Activated naive CD8-positive, alpha-beta T cell (primary cell): ENCODE measurements around the gene HAVCR2.
"Not testable (repeated sequence)": the region's sequence is repeated elsewhere in the genome, so short reads cannot be mapped to it uniquely, and the experiment has no call there.

Source experiments
- H3K27ac Mint-ChIP-seq: one replicate; pipeline ENCODE4 v1.8.0; 2021; ENCODE audit warnings: mixed read lengths
- H3K27me3 Mint-ChIP-seq: one replicate; pipeline ENCODE4 v1.8.0; 2021; ENCODE audit warnings: mixed read lengths
- H3K36me3 Mint-ChIP-seq: one replicate; pipeline ENCODE4 v1.8.0; 2021; ENCODE audit warnings: mixed read lengths
- H3K4me1 Mint-ChIP-seq: one replicate; pipeline ENCODE4 v1.8.0; 2021; ENCODE audit warnings: low read depth, mixed read lengths
- H3K4me3 Mint-ChIP-seq: one replicate; pipeline ENCODE4 v1.8.0; 2021; ENCODE audit warnings: mild to moderate bottlenecking, mixed read lengths
- H3K9me3 Mint-ChIP-seq: one replicate; pipeline ENCODE4 v1.8.0; 2021; ENCODE audit warnings: low read depth, mixed read lengths

HAVCR2 gene

DNA sequence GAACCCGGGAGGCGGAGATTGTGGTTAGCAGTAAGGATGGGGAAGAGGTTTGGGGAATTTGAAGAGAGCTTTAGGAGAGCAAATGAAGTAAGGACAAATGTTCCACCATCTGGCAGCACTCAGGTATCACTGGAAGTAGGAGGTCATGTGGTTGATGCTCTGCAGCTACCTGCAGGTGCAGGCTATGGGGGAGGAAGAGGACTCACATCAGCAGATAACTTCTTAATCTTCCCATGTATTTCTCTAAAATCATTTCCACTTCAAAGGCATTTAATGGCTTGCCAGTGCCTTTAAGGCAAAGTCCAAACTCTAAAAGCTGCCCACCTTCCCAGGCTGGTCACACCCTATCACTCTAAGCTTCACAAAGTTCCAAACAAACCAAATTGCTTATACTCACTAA, 41.8 kb downstream of the HAVCR2 start:
- Mint-ChIP-seq H3K4me1 (peaks cover 3% of the 10 kb centered on the region), H3K27ac (no peak overlapping the region)

DNA sequence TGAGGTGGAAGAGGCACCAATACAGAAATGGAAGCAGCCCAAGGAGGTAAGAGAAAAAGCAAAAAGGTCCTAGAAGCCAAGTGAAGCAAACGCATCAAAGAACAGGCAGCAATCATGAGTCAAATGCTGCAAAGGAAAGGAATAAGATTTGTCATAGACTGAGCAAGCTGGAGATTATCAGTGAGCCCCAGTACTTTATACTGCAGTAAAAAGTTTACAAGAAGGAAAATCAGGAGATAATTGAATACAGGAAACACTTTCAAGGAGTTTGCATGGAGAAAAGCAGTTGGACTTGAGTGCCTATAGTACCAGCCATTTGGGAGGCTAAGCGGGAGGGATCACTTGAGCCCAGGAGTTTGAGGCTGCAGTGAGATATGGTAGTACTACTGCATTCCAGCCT, 42.8 kb downstream of the HAVCR2 start:
- peaks cover 1% of the 10 kb centered on the region for H3K4me1 Mint-ChIP-seq
- no peak overlapping the region for H3K27ac Mint-ChIP-seq
- H3K36me3 Mint-ChIP-seq, result no peaks in the 10 kb centered on the region
- no peak overlapping the region for H3K4me3 Mint-ChIP-seq
- no peaks in the 10 kb centered on the region for H3K27me3 Mint-ChIP-seq
- H3K9me3 Mint-ChIP-seq, result no peaks in the 10 kb centered on the region

More for the DNA sequence above, 41.8 kb downstream of the HAVCR2 start:
- Mint-ChIP-seq H3K27me3 (no peaks in the 10 kb centered on the region), H3K36me3 (no peaks in the 10 kb centered on the region), H3K9me3 (no peaks in the 10 kb centered on the region), H3K4me3 (no peak overlapping the region)

GRCh38 chr5:157063776-157064430, 44.9 kb downstream of the HAVCR2 start:
- Mint-ChIP-seq H3K4me3 (no peak overlapping the region), H3K27ac (no peak overlapping the region)

GRCh38 chr5:157059891-157060290, 49.0 kb downstream of the HAVCR2 start:
- H3K27me3 Mint-ChIP-seq, result no peaks in the 10 kb centered on the region
- H3K4me3 Mint-ChIP-seq, result no peak overlapping the region
- no peak overlapping the region for H3K27ac Mint-ChIP-seq
- H3K9me3 Mint-ChIP-seq, result no peaks in the 10 kb centered on the region
- no peaks in the 10 kb centered on the region for H3K36me3 Mint-ChIP-seq
- no peaks in the 10 kb centered on the region for H3K4me1 Mint-ChIP-seq

More at GRCh38 chr5:157063776-157064430, 44.9 kb downstream of the HAVCR2 start:
- H3K9me3 Mint-ChIP-seq, result no peaks in the 10 kb centered on the region
- peaks cover 1% of the 10 kb centered on the region for H3K4me1 Mint-ChIP-seq
- no peaks in the 10 kb centered on the region for H3K36me3 Mint-ChIP-seq
- H3K27me3 Mint-ChIP-seq, result no peaks in the 10 kb centered on the region

- no peak within 1 kb of the TSS for H3K4me3 Mint-ChIP-seq
- no peaks in the 10 kb centered on the region for H3K4me1 Mint-ChIP-seq
- no peaks in the 10 kb centered on the region for H3K36me3 Mint-ChIP-seq
- H3K27ac Mint-ChIP-seq, result no peak within 1 kb of the TSS
- no peaks in the 10 kb centered on the region for H3K27me3 Mint-ChIP-seq
- H3K9me3 Mint-ChIP-seq, result no peaks in the 10 kb centered on the region
Observed at GRCh38 chr5:157059093-157059539, 49.7 kb downstream of the HAVCR2 start, which contains the start of gene HAVCR1. TSS of gene HAVCR1 (minus strand) at chr5:157059116. CDS start at chr5:157057943, 1,173 bp downstream.

DNA sequence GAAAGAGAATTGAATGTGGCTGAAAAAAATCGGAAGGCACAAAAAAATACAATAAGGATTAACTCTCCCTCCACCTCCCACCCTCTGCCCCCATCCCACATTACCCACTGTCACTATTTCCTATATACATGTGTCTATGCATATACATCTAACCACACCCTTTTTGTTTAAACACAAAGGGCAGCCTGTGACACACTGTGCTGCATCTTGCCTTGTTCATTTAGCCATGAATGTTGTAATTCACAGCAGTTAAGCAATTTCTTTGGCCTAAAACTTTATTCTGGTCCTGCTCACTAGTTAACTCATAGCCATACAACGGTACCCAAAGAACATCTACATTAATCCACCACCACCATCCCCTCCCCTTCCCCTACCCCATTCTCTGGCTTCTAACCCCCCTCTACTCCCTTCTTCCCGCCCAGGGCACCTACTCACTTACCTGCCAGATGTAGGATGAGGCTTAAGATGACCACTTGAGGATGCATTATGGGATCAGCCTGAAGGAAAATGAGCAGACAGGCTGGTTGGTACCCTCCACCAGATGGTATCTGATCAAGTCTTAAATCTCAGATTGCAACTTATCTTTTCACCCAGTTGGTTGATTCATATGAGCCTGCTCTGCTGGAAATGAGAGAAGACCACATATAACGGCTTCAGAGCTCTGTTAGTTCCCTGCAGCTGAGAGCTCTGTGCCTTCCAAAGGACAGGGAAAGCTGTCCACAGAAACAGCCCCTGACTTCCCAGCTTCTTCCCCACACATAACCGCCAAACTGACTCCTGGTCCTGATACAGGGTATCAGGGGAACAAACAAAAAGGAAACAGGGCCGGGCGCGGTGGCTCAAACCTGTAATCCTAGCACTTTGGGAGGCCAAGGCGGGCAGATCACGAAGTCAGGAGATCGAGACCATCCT, 51.1 kb downstream of the HAVCR2 start:
- no peaks in the 10 kb centered on the region for H3K36me3 Mint-ChIP-seq
- no peaks in the 10 kb centered on the region for H3K27me3 Mint-ChIP-seq
- no peaks in the 10 kb centered on the region for H3K4me1 Mint-ChIP-seq
- no peaks in the 10 kb centered on the region for H3K9me3 Mint-ChIP-seq
- H3K27ac Mint-ChIP-seq, result no peak overlapping the region
- H3K4me3 Mint-ChIP-seq, result no peak overlapping the region

- not testable (repeated sequence) for H3K4me3 Mint-ChIP-seq, H3K36me3 Mint-ChIP-seq, H3K27me3 Mint-ChIP-seq, H3K27ac Mint-ChIP-seq, H3K9me3 Mint-ChIP-seq, H3K4me1 Mint-ChIP-seq
Observed at GRCh38 chr5:157056848-157057247, 52.0 kb downstream of the HAVCR2 start.

GRCh38 chr5:157051604-157052245, 57.1 kb downstream of the HAVCR2 start:
- Mint-ChIP-seq H3K4me1 (peaks cover 42% of the 10 kb centered on the region), H3K27ac (no peak overlapping the region), H3K9me3 (no peaks in the 10 kb centered on the region), H3K27me3 (no peaks in the 10 kb centered on the region), H3K4me3 (no peak overlapping the region), H3K36me3 (no peaks in the 10 kb centered on the region)

GRCh38 chr5:157050050-157050449, 58.8 kb downstream of the HAVCR2 start:
- no peaks in the 10 kb centered on the region for H3K27me3 Mint-ChIP-seq
- H3K4me1 Mint-ChIP-seq, result peaks cover 56% of the 10 kb centered on the region
- H3K4me3 Mint-ChIP-seq, result peak overlapping the region; percentile 70
- peak overlapping the region; percentile 86 for H3K27ac Mint-ChIP-seq
- H3K9me3 Mint-ChIP-seq, result no peaks in the 10 kb centered on the region
- no peaks in the 10 kb centered on the region for H3K36me3 Mint-ChIP-seq

- Mint-ChIP-seq H3K27ac (peak overlapping the region; percentile 86), H3K36me3 (no peaks in the 10 kb centered on the region), H3K27me3 (no peaks in the 10 kb centered on the region), H3K4me3 (peak overlapping the region; percentile 70), H3K4me1 (peaks cover 59% of the 10 kb centered on the region), H3K9me3 (no peaks in the 10 kb centered on the region)
Observed at GRCh38 chr5:157049605-157050004, 59.2 kb downstream of the HAVCR2 start.

GRCh38 chr5:157047898-157048297, 60.9 kb downstream of the HAVCR2 start:
- Mint-ChIP-seq H3K36me3 (no peaks in the 10 kb centered on the region), H3K9me3 (no peaks in the 10 kb centered on the region), H3K27ac (peak overlapping the region; percentile 86), H3K4me1 (peaks cover 70% of the 10 kb centered on the region), H3K4me3 (peak overlapping the region; percentile 37), H3K27me3 (no peaks in the 10 kb centered on the region)

DNA sequence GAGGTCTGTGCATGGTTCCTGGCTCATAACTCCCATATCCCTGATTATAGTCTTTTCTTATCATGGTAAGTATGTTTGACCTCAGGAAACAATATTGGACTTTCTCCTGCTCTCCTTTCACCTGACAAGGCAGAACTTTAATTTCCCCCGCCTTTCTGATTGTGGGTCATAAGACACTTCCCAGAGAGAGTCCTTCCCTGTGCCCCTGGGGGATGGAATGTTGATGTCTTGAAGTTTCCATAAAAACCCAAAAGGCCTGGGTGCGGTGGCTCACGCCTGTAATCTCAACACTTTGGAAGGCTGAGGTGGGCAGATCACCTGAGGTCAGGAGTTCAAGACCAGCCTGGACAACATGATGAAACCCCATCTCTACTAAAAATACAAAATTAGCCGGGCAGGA, 61.8 kb downstream of the HAVCR2 start:
- H3K9me3 Mint-ChIP-seq, H3K4me3 Mint-ChIP-seq, H3K27me3 Mint-ChIP-seq, H3K36me3 Mint-ChIP-seq: not testable (repeated sequence)
- peaks cover 70% of the 10 kb centered on the region for H3K4me1 Mint-ChIP-seq
- H3K27ac Mint-ChIP-seq, result peak overlapping the region; percentile 46

DNA sequence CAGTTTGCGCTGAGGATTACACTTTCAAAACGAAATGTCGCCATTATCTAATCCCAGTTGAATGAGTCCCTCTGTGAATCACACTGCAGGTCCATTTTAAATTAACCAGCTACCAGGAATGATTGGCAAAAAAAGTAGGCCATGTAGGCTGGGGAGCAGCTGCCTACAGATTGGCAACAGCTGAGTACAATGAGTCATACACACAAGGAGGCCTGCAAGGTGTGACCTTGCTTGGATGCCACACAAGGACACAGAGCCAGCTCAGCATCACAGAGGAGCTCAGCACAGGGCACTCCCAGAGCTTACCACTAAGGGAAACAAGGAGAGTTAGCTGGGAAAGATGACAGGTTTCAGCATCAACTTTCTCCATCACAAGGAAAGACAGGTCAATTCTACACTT, 62.8 kb downstream of the HAVCR2 start:
- no peaks in the 10 kb centered on the region for H3K27me3 Mint-ChIP-seq
- H3K4me3 Mint-ChIP-seq, result no peak overlapping the region
- no peaks in the 10 kb centered on the region for H3K9me3 Mint-ChIP-seq
- H3K36me3 Mint-ChIP-seq, result peaks cover 2% of the 10 kb centered on the region
- H3K27ac Mint-ChIP-seq, result peak overlapping the region; percentile 43
- peaks cover 65% of the 10 kb centered on the region for H3K4me1 Mint-ChIP-seq

DNA sequence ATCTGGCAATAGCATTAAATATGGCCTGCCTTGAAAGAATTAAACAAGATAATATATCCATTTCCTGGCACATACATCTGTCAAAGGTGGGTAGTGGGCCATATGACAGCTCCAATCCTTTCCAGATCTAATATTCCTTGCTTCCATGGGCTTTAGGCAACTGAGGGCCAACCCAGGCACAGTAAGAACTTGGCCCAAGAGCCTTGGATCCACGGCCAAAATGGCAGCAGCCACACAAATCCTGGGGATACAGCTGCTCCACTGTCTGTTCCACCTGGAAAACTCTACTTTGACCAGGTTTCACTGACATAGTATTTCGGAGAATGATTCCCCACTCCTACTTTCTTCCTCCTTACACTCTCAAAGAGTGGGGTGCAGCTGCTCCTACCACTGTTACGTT, 63.2 kb downstream of the HAVCR2 start:
- Mint-ChIP-seq H3K27ac (peak overlapping the region; percentile 28), H3K4me3 (no peak overlapping the region), H3K36me3 (peaks cover 2% of the 10 kb centered on the region), H3K9me3 (no peaks in the 10 kb centered on the region), H3K4me1 (peaks cover 61% of the 10 kb centered on the region), H3K27me3 (no peaks in the 10 kb centered on the region)
